ENCODE measurements around the gene ZBTB45.
A peak's percentile ranks its signal among the peaks of the same experiment; 100 is the strongest.
"Not testable (repeated sequence)": the region's sequence is repeated elsewhere in the genome, so short reads cannot be mapped to it uniquely, and the experiment has no call there.

The ZBTB45 gene

GRCh38 chr19:58554494-58555368 is 35.1 kb upstream of the ZBTB45 start, which contains the start of gene CHMP2A:
Gene CHMP2A, minus strand, starts transcription at chr19:58555105. Its CDS starts 893 bp downstream, at chr19:58554212.
- peak; percentile 96 for DNase-seq

GRCh38 chr19:58553799-58554493 is 34.3 kb upstream of the ZBTB45 start:
- no peak for DNase-seq

- no peak for DNase-seq
Measured at GRCh38 chr19:58552655-58553054, 33.0 kb upstream of the ZBTB45 start.

GRCh38 chr19:58551577-58552471 is 32.2 kb upstream of the ZBTB45 start:
- no peak for DNase-seq

- DNase-seq: no peak
Measured at GRCh38 chr19:58551123-58551497, 31.5 kb upstream of the ZBTB45 start.

GRCh38 chr19:58550362-58551122 is 30.9 kb upstream of the ZBTB45 start:
- no peak for DNase-seq

- no peak for DNase-seq
Measured at GRCh38 chr19:58549664-58550361, 30.2 kb upstream of the ZBTB45 start.

GRCh38 chr19:58548859-58549663 is 29.5 kb upstream of the ZBTB45 start:
- no peak for DNase-seq

- no peak for DNase-seq
Measured at GRCh38 chr19:58547323-58548312, 28.0 kb upstream of the ZBTB45 start.

- DNase-seq: peak; percentile 59
Measured at GRCh38 chr19:58546019-58546530, 26.5 kb upstream of the ZBTB45 start.

GRCh38 chr19:58545286-58546018 is 25.8 kb upstream of the ZBTB45 start:
- no peak for DNase-seq

GRCh38 chr19:58544591-58545285 is 25.1 kb upstream of the ZBTB45 start:
- DNase-seq: no peak

GRCh38 chr19:58543826-58544590 is 24.4 kb upstream of the ZBTB45 start, which contains the start of gene TRIM28:
Gene TRIM28, plus strand, starts transcription at chr19:58544064. Its CDS starts 694 bp downstream, at chr19:58544758.
- DNase-seq: peak; percentile 99

GRCh38 chr19:58542641-58543372 is 23.2 kb upstream of the ZBTB45 start:
- not testable (repeated sequence) for DNase-seq

- not testable (repeated sequence) for DNase-seq
Measured at GRCh38 chr19:58539169-58539559, 19.6 kb upstream of the ZBTB45 start.

All from hematopoietic multipotent progenitor cell treated with erythropoietin and hydrocortisone succinate and interleukin-3 and kit ligand, for 8 days (in vitro differentiated cells).